GM19397 (cell line): ENCODE results near the gene TAS2R3.

Source experiments
- ATAC-seq: cut with Tn5 transposase; IDR thresholded peaks from one replicate; pipeline ENCODE4 v1.9.1; 2021; ENCODE audit warnings: mild to moderate bottlenecking, moderate library complexity; ENCODE audit not compliant: unreplicated experiment

The TAS2R3 gene

DNA sequence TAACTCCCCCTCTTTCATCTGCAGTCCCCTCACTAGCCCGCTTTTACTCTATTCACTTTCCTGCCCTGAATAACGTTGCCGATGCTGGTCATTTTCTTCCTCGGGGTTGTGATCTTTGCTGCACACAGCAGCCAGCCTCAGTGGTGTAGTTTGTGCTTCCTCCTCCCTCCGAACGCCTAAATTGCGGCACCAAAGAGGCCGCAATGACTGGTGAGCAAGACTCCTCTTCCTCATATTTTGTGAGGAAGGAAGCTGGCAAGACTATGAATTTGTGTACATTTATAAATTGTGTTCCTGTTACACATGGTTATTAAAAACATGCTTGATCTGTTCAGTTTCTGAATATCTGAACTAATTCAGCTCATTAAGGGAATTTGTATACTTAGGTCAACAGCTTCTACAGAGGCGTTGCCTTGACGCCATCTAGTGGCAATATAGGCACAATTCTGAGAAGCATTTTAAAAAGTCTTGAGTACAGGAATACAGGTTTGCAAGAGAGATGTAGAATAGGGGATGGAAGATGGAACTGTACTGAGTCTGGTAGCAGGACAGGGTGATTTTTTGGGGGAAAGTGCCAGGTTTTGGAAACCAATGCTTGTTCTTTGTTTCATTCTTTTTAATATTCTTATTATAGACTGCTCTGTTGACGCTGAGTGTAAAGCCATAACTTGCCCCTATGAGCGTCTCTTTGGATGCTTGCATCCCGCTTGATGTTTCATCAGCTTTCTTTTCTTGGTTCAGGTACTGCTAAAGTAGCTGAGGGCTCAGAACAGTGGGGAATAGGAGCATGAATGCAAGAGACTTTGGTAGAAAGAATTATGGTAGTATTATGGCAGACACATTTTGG lies 22.0 kb downstream of the TAS2R3 start:
- ATAC-seq: peak; percentile 68

DNA sequence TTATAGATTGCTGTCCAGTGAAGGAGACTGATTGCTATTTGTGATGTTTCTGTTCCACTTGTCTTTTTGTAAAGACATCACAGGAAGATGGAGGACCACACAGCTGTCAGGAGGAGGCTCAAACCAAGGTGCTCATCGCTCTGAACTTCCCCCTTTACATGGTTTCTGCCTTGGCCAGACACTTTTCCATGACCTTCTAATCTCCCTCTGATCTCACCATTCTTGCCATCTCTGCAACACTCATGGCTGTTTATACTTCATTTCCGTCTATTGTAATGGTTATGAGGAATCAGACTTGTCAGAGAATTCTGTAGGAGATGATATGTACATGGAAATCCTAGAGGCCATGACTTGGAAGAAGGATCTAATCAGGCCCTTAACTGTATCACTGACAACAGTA lies 24.4 kb downstream of the TAS2R3 start:
- no peak for ATAC-seq

DNA sequence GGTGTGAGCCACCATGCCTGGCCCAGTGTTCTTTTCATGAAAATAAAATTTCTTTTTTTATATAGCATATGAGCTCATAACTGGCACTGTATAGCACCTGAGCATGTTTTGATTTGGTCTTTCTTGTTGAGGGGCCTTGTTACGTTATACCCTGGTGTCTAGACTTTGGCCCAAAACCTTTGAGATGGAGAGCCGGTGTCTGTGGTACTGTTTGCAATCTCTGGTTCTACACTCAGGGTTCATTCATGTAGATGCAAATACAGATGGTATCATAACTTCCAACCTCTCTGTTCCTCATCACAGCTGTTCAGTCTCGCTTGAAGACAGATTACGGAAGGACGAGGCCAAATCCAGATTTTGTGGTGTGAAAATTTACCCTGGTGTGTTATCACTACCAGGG lies 26.0 kb downstream of the TAS2R3 start, which contains the start of gene TAS2R5:
Gene TAS2R5 (plus strand): TSS at position 301 of the 400 bp plus-strand sequence. CDS start 145 bp downstream, outside the sequence.
- ATAC-seq: no peak

DNA sequence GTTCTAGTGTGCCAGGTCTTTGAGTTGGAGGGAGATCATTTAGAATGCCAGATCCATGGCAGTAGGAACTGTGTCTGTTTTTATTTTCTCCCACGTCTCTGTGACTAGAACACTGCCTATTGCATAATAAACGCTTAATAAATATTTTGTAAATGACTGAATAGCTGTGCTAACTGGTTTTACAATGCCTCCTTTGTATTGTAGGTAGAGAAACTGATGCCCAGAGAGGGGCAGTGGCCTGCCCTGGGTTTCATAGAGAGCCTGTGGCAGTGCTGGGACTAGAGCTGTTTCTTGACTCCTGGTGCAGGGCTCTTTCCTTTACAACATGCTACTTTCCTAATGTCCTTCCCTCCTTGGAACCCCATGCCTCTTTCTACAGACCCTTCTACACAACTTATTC lies 28.6 kb downstream of the TAS2R3 start:
- no peak for ATAC-seq
